Loucy (cell line): ENCODE measurements around the gene CASZ1.

Source experiments
- H2AFZ ChIP-seq: fragments of 200-600 bp; sonication (generic); 2 replicates; pipeline ENCODE4 v1.6.0; 2016; ENCODE audit warnings: antibody characterized with exemption, mild to moderate bottlenecking, low read length, moderate library complexity
- H3F3A ChIP-seq: fragments of 200-600 bp; 2 replicates; pipeline ENCODE4 v1.6.0; 2016; ENCODE audit warnings: antibody characterized with exemption, low read depth, mild to moderate bottlenecking
- H3K27me3 ChIP-seq: fragments of 200-600 bp; sonication (generic); 2 replicates; pipeline ENCODE4 v1.6.1; 2014; ENCODE audit warnings: low read length, mild to moderate bottlenecking; ENCODE audit not compliant: insufficient read depth, poor library complexity, severe bottlenecking
- H3K36me3 ChIP-seq: fragments of 200-600 bp; sonication (generic); 2 replicates; pipeline ENCODE4 v1.6.1; 2016; ENCODE audit warnings: low read length; ENCODE audit not compliant: insufficient read depth
- H3K4me1 ChIP-seq: fragments of 200-600 bp; sonication (generic); 2 replicates; pipeline ENCODE4 v1.5.1; 2014; ENCODE audit warnings: low read length, mild to moderate bottlenecking; ENCODE audit not compliant: insufficient read depth, poor library complexity, severe bottlenecking
- H3K4me2 ChIP-seq: fragments of 200-600 bp; sonication (generic); 2 replicates; pipeline ENCODE4 v1.6.0; 2014; ENCODE audit warnings: antibody characterized with exemption, low read length, low read depth, mild to moderate bottlenecking; ENCODE audit not compliant: poor library complexity, severe bottlenecking
- H3K4me3 ChIP-seq: fragments of 200-600 bp; sonication (generic); 2 replicates; pipeline ENCODE4 v1.5.1; 2014; ENCODE audit warnings: low read length, mild to moderate bottlenecking, mixed read lengths; ENCODE audit not compliant: poor library complexity, severe bottlenecking
- H3K79me2 ChIP-seq: fragments of 200-600 bp; sonication (generic); 2 replicates; pipeline ENCODE4 v1.6.1; 2014; ENCODE audit warnings: low read length; ENCODE audit not compliant: insufficient read depth
- H3K9ac ChIP-seq: fragments of 200-600 bp; sonication (generic); 2 replicates; pipeline ENCODE4 v1.6.0; 2014; ENCODE audit warnings: mild to moderate bottlenecking, low read depth, low read length, moderate library complexity; ENCODE audit not compliant: poor library complexity, severe bottlenecking
- H3K9me2 ChIP-seq: fragments of 200-600 bp; sonication (generic); replicated peaks from 2 replicates; pipeline ENCODE4 v1.6.1; 2016; ENCODE audit warnings: low read depth, low read length, mixed read lengths
- H3K9me3 ChIP-seq: fragments of 200-600 bp; sonication (generic); 2 replicates; pipeline ENCODE4 v1.6.1; 2014; ENCODE audit warnings: mild to moderate bottlenecking, antibody characterized with exemption, low read length, low read depth; ENCODE audit not compliant: insufficient read depth
- H4K20me1 ChIP-seq: fragments of 200-600 bp; sonication (generic); 2 replicates; pipeline ENCODE4 v1.6.0; 2014; ENCODE audit warnings: antibody characterized with exemption, low read length, mild to moderate bottlenecking; ENCODE audit not compliant: insufficient read depth, poor library complexity, severe bottlenecking
- EZH2phosphoT487 ChIP-seq: fragments of 200-600 bp; IDR thresholded peaks from 2 replicates; pipeline ENCODE4 v1.6.1; 2018; ENCODE audit warnings: antibody characterized with exemption, mild to moderate bottlenecking, moderate library complexity, borderline replicate concordance
- TF ChIP-seq, protein P1 (sequence below): fragments of 200-600 bp; sonication (generic); conservative IDR thresholded peaks from 2 replicates; pipeline ENCODE4 v1.5.1; 2014; ENCODE audit warnings: mild to moderate bottlenecking, antibody characterized with exemption, low read length

CASZ1 gene

DNA sequence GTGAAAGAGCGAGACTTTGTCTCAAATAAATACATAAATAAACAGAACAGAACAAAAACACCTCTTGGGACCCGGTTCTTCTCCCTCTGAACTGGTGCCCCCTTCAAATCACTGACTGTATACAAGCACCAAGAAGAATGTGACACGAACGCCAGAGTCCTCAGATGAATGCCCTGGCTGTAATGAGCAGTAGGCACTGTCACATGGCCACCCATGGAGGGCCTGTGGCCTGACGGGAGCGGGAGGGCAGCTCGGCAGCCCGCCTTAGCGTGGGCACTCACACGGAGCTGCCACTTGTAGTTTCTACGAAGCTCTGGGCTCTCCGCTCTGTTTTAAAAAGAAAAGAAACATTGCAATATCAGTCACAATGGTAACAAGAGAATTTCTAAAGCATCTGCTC lies 175.7 kb downstream of the CASZ1 start:
- Histone ChIP-seq H3K4me2 (no peak overlapping the region), H3K79me2 (no peaks in the 10 kb centered on the region), H4K20me1 (no peaks in the 10 kb centered on the region), H3K9me2 (no peaks in the 10 kb centered on the region), H3K9me3 (no peaks in the 10 kb centered on the region), H3K4me3 (no peak overlapping the region), H3F3A (no peaks in the 10 kb centered on the region), H3K36me3 (peaks cover 37% of the 10 kb centered on the region; the same call in 1 of the 2 replicates), H3K27me3 (no peaks in the 10 kb centered on the region), H3K9ac (no peak overlapping the region), H2AFZ (no peak overlapping the region), H3K4me1 (no peaks in the 10 kb centered on the region)
- TF ChIP-seq, protein P1, sequence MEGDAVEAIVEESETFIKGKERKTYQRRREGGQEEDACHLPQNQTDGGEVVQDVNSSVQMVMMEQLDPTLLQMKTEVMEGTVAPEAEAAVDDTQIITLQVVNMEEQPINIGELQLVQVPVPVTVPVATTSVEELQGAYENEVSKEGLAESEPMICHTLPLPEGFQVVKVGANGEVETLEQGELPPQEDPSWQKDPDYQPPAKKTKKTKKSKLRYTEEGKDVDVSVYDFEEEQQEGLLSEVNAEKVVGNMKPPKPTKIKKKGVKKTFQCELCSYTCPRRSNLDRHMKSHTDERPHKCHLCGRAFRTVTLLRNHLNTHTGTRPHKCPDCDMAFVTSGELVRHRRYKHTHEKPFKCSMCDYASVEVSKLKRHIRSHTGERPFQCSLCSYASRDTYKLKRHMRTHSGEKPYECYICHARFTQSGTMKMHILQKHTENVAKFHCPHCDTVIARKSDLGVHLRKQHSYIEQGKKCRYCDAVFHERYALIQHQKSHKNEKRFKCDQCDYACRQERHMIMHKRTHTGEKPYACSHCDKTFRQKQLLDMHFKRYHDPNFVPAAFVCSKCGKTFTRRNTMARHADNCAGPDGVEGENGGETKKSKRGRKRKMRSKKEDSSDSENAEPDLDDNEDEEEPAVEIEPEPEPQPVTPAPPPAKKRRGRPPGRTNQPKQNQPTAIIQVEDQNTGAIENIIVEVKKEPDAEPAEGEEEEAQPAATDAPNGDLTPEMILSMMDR, result no peak

DNA sequence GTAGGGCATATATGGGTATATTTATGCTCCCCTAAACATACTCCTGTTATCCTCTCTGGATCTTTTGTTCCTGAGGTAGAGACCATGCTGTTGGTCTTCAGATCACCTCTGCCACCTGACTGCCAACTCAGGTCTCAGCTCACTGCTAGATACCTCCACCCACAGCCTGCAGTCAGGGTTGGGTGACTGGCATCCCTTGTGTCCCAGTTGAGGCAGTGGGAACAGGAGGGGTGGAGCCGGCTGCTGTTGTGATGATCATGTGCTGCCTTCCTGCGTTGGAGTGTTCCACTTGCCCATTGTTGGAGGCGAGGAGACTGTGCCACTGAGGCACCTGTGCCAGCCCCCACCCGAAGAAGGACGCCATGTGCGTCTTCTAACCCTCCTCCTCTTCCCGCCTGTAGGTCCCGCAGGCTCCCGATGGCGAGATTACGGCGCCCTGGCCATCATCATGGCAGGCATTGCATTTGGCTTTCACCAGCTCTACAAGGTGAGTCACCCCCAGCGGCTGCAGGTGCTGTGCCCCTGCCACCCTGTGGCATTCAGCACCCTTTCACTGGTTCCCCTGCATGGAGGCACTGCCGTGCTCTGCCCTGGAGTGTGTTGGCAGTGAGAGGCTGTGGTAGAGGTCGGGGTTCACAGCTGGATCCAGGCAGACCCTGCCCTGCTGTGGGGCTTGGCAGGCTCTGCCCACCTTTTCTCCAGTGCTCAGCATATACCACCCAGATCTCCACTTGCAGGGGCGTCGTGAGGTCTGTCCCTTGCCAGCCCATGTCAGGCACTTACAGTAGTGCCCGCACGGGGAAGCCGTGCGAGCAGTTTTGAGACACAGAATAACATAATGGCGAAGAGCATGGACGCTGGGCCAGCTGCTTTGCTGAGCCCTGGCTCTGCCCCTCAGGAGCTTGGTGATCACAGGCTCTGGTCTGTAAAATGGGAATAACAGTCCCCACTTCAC lies 178.2 kb downstream of the CASZ1 start:
- Histone ChIP-seq H3K9ac (no peak overlapping the region), H3K27me3 (no peaks in the 10 kb centered on the region), H3K9me3 (no peaks in the 10 kb centered on the region), H3K4me2 (no peak overlapping the region), H3K9me2 (no peaks in the 10 kb centered on the region), H3K36me3 (peaks cover 14% of the 10 kb centered on the region; the same call in 1 of the 2 replicates), H3K4me3 (no peak overlapping the region), H2AFZ (no peak overlapping the region), H3K4me1 (no peaks in the 10 kb centered on the region), H4K20me1 (no peaks in the 10 kb centered on the region), H3K79me2 (no peaks in the 10 kb centered on the region), H3F3A (no peaks in the 10 kb centered on the region)
- TF ChIP-seq EZH2phosphoT487, result no peak
- TF ChIP-seq, protein P1, result no peak

DNA sequence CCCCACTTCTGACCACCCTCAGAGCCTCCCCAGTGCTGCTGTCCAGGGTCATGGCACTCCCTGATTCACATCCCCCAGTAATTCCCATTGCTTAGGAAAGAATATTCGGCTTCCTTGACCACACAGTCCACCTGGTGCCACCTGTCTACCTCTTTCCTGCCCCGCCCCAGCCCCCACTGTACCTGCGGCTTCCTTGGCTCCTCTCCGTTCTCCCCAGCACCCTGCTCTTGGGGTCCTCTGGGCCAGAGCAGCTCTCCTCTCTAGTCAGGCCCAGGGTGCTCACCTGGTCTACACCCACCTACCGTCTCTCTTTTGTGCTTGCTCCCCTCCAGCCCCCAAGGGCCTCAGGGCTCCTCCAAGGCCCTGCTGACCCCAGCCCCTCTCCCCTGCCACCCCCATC lies 179.1 kb downstream of the CASZ1 start:
- Histone ChIP-seq H3K79me2 (0 out of 2 replicates have a peak, but pooled peaks cover 4% of the 10 kb centered on the region), H3K9me3 (no peaks in the 10 kb centered on the region), H4K20me1 (no peaks in the 10 kb centered on the region), H3F3A (no peaks in the 10 kb centered on the region), H3K9me2 (no peaks in the 10 kb centered on the region), H3K9ac (no peak overlapping the region), H2AFZ (no peak overlapping the region), H3K27me3 (no peaks in the 10 kb centered on the region), H3K4me3 (no peak overlapping the region), H3K4me2 (no peak overlapping the region), H3K4me1 (no peaks in the 10 kb centered on the region), H3K36me3 (peaks cover 8% of the 10 kb centered on the region; the same call in 1 of the 2 replicates)
- TF ChIP-seq, protein P1, result no peak
- TF ChIP-seq EZH2phosphoT487, result no peak
